Neutrophil (primary cell): ENCODE measurements around the gene NT5C2.

Experiments
- H3K27ac ChIP-seq: fragments of 200-600 bp; sonication (generic); 2 replicates; pipeline ENCODE4 v1.5.1; 2016; ENCODE audit warnings: mild to moderate bottlenecking, moderate library complexity
- H3K27me3 ChIP-seq: fragments of 200-600 bp; sonication (generic); 2 replicates; pipeline ENCODE4 v1.6.0; 2016; ENCODE audit warnings: mild to moderate bottlenecking
- H3K36me3 ChIP-seq: fragments of 200-600 bp; sonication (generic); 2 replicates; pipeline ENCODE4 v1.5.1; 2017
- H3K4me1 ChIP-seq, 2 experiments: fragments of 200-600 bp in 1 of 2; sonication (generic) in 1 of 2; 1 replicate in 1 of 2; 2 replicates in 1 of 2; pipeline versions ENCODE4 v1.5.1 to v1.6.1; 2013 to 2016; ENCODE audit warnings: low read depth in 1 of 2, low read length in 1 of 2, mild to moderate bottlenecking in 1 of 2, moderate library complexity in 1 of 2; ENCODE audit not compliant: control insufficient read depth in 1 of 2, insufficient read depth in 1 of 2
- H3K4me3 ChIP-seq, 2 experiments: fragments of 200-600 bp in 1 of 2; sonication (generic) in 1 of 2; 1 replicate in 1 of 2; 2 replicates in 1 of 2; pipeline ENCODE4 v1.5.1; 2013 to 2016; ENCODE audit warnings: low read depth in 1 of 2, low read length in 1 of 2, mild to moderate bottlenecking in 1 of 2, moderate library complexity in 1 of 2
- H3K9me3 ChIP-seq: fragments of 200-600 bp; sonication (generic); 2 replicates; pipeline ENCODE4 v1.5.1; 2016
- CTCF ChIP-seq: fragments of 200-600 bp; sonication (generic); IDR thresholded peaks from 2 replicates; pipeline ENCODE4 v1.5.1; 2016; ENCODE audit warnings: antibody characterized with exemption

Gene NT5C2

GRCh38 chr10:103086799-103087198 lies 106.3 kb downstream of the NT5C2 start:
- Histone ChIP-seq H3K36me3 (peaks cover 100% of the 10 kb centered on the region), H3K27ac (no peak overlapping the region), H3K27me3 (no peaks in the 10 kb centered on the region), H3K9me3 (no peaks in the 10 kb centered on the region), H3K4me1 (no peaks in the 10 kb centered on the region), H3K4me3 (no peak overlapping the region)
- no peak for TF ChIP-seq CTCF

GRCh38 chr10:103086261-103086660 lies 106.8 kb downstream of the NT5C2 start:
- H3K27me3 ChIP-seq: no peaks in the 10 kb centered on the region
- H3K27ac ChIP-seq: no peak overlapping the region
- no peak overlapping the region for H3K4me3 ChIP-seq
- H3K36me3 ChIP-seq: peaks cover 96% of the 10 kb centered on the region
- H3K4me1 ChIP-seq: no peaks in the 10 kb centered on the region
- no peak for TF ChIP-seq CTCF
- no peaks in the 10 kb centered on the region for H3K9me3 ChIP-seq

GRCh38 chr10:103083977-103084320 lies 109.1 kb downstream of the NT5C2 start:
- Histone ChIP-seq H3K9me3 (no peaks in the 10 kb centered on the region), H3K27ac (peak overlapping the region; percentile 34)

GRCh38 chr10:103083266-103083976 lies 109.7 kb downstream of the NT5C2 start:
- no peak for TF ChIP-seq CTCF
- H3K27ac ChIP-seq: peak overlapping the region; percentile 34
- no peaks in the 10 kb centered on the region for H3K4me1 ChIP-seq
- no peak overlapping the region for H3K4me3 ChIP-seq
- H3K9me3 ChIP-seq: no peaks in the 10 kb centered on the region
- H3K27me3 ChIP-seq: no peaks in the 10 kb centered on the region
- peaks cover 77% of the 10 kb centered on the region for H3K36me3 ChIP-seq

More at GRCh38 chr10:103083977-103084320, 109.1 kb downstream of the NT5C2 start:
- H3K27me3 ChIP-seq: no peaks in the 10 kb centered on the region
- H3K4me1 ChIP-seq: no peaks in the 10 kb centered on the region
- TF ChIP-seq CTCF: no peak
- peaks cover 77% of the 10 kb centered on the region for H3K36me3 ChIP-seq
- H3K4me3 ChIP-seq: no peak overlapping the region

GRCh38 chr10:103082683-103083082 lies 110.4 kb downstream of the NT5C2 start:
- Histone ChIP-seq H3K4me1 (no peaks in the 10 kb centered on the region), H3K27me3 (no peaks in the 10 kb centered on the region), H3K36me3 (peaks cover 77% of the 10 kb centered on the region), H3K27ac (peak overlapping the region; percentile 34), H3K4me3 (no peak overlapping the region), H3K9me3 (no peaks in the 10 kb centered on the region)
- no peak for TF ChIP-seq CTCF
